ENCODE data around the gene HHAT.

The HHAT gene

DNA sequence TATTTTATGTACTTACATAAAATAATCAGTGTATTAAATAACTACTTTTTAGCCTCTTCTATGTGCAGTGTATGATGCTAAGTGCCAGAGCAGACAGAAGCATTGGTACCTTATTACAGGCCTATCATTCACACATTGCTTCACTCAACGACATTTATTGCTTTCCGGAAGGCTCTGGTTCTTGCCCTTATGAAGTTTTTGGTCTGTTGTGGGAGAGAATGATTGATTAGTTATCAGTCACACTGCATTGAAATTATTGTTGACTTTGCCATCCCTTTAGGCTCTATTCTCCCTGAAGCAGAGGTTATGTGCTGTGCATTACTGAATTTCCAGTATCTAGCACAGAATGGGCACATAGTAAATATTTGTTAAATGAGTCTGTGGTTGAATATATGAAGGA lies 178.0 kb downstream of the HHAT start:
- Histone ChIP-seq H2BK5ac (ENCODE audit: low read length) (no peak overlapping the region), H3K79me1 (ENCODE audit: low read depth, low read length) (no peaks in the 10 kb centered on the region), H3K4ac (ENCODE audit: low read length) (no peak overlapping the region), H2AFZ (ENCODE audit: low read length) (no peak overlapping the region), H3K9me3 (replicated peaks in 1 of 2; ENCODE audit: control insufficient read depth in 2 of 2, insufficient read depth in 1 of 2, low read depth in 1 of 2, low read length in 2 of 2) (no peaks in the 10 kb centered on the region), H2AK5ac (ENCODE audit: low read depth, low read length) (no peak overlapping the region), H3K23ac (ENCODE audit: low read depth, low read length, poor library complexity) (no peak overlapping the region), H3K4me1 (ENCODE audit: control insufficient read depth in 2 of 2, insufficient read depth in 1 of 2, low read depth in 1 of 2, low read length in 2 of 2) (peaks cover 5 to 7% of the 10 kb centered on the region in 2 donors), H3K4me2 (ENCODE audit: insufficient read depth, low read length, poor library complexity, severe bottlenecking) (no peak overlapping the region), H3K14ac (ENCODE audit: low read length) (no peak overlapping the region), H3K36me3 (replicated peaks in 1 of 2; ENCODE audit: control insufficient read depth in 2 of 2, insufficient read depth in 2 of 2, low read length in 2 of 2) (no peaks in the 10 kb centered on the region), H3K9ac (ENCODE audit: low read depth, low read length, poor library complexity) (no peak overlapping the region), H4K8ac (ENCODE audit: low read depth, low read length) (no peak overlapping the region), H3K4me3 (ENCODE audit: low read length in 2 of 2) (no peak overlapping the region), H3K27me3 (ENCODE audit: control insufficient read depth in 3 of 3, insufficient read depth in 3 of 3, low read depth in 1 of 3, low read length in 3 of 3) (no peaks in the 10 kb centered on the region), H2BK15ac (ENCODE audit: low read length) (no peak overlapping the region), H2BK120ac (ENCODE audit: low read depth, low read length) (no peak overlapping the region), H3K18ac (ENCODE audit: low read length) (no peak overlapping the region), H2BK12ac (ENCODE audit: low read length) (no peak overlapping the region), H3K27ac (replicated peaks; ENCODE audit: low read length) (no peak overlapping the region), H4K91ac (ENCODE audit: low read depth, low read length, poor library complexity) (no peak overlapping the region)
- no peak for DNase-seq (ENCODE audit: low spot score)
- WGBS, 2 donors (ENCODE audit: extremely low coverage in 2 of 2, insufficient read length in 2 of 2, insufficient replicate concordance in 1 of 2) = no CpG with 5 or more reads among the region's 2 CpGs

DNA sequence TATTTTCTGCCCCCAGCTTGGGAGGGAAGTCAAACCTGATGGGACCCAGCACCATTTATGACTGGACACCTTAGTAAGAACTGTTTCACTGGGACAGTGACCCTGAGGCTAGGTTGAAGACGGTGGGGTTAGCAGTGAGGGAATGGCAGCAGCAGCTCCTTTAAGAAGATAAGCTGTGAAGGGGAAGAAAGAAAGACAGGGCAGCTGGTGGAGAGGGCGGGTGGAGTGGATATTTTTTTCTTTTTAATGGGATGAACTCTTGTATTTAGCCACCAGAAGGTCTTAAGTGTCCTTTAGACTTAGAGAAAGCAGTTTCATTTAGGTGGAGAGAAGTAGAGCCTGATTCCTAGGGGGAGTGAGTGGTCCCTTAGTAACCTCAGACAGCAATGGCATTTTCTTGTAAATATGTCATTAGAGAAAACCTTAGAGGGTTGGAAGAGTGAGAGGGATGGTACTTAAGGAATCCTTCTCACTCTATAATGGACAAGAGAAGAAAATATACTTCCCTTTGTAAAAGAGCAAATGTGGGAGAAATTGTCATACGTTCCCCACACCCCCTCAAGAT lies 187.5 kb downstream of the HHAT start:
- no peak overlapping the region for H4K91ac ChIP-seq (ENCODE audit: low read depth, low read length, poor library complexity)
- no peak overlapping the region for H2BK5ac ChIP-seq (ENCODE audit: low read length)
- H3K4ac ChIP-seq (ENCODE audit: low read length) = no peak overlapping the region
- H3K27ac ChIP-seq (replicated peaks; ENCODE audit: low read length) = no peak overlapping the region
- no peak overlapping the region for H3K14ac ChIP-seq (ENCODE audit: low read length)
- no peaks in the 10 kb centered on the region for H3K27me3 ChIP-seq (ENCODE audit: control insufficient read depth in 3 of 3, insufficient read depth in 3 of 3, low read depth in 1 of 3, low read length in 3 of 3)
- H3K18ac ChIP-seq (ENCODE audit: low read length) = no peak overlapping the region
- no peak overlapping the region for H2BK120ac ChIP-seq (ENCODE audit: low read depth, low read length)
- H3K4me3 ChIP-seq (ENCODE audit: low read length in 2 of 2) = no peak overlapping the region
- H4K8ac ChIP-seq (ENCODE audit: low read depth, low read length) = no peak overlapping the region
- H3K36me3 ChIP-seq (replicated peaks in 1 of 2; ENCODE audit: control insufficient read depth in 2 of 2, insufficient read depth in 2 of 2, low read length in 2 of 2) = no peaks in the 10 kb centered on the region
- H2BK12ac ChIP-seq (ENCODE audit: low read length) = no peak overlapping the region
- no peaks in the 10 kb centered on the region for H3K4me1 ChIP-seq (ENCODE audit: control insufficient read depth in 2 of 2, insufficient read depth in 1 of 2, low read depth in 1 of 2, low read length in 2 of 2)
- H3K79me1 ChIP-seq (ENCODE audit: low read depth, low read length) = no peaks in the 10 kb centered on the region
- no peak overlapping the region for H2BK15ac ChIP-seq (ENCODE audit: low read length)
- H2AK5ac ChIP-seq (ENCODE audit: low read depth, low read length) = no peak overlapping the region
- H3K9me3 ChIP-seq (replicated peaks in 1 of 2; ENCODE audit: control insufficient read depth in 2 of 2, insufficient read depth in 1 of 2, low read depth in 1 of 2, low read length in 2 of 2) = no peaks in the 10 kb centered on the region
- no peak overlapping the region for H2AFZ ChIP-seq (ENCODE audit: low read length)
- no peak overlapping the region for H3K4me2 ChIP-seq (ENCODE audit: insufficient read depth, low read length, poor library complexity, severe bottlenecking)
- no peak overlapping the region for H3K9ac ChIP-seq (ENCODE audit: low read depth, low read length, poor library complexity)
- H3K23ac ChIP-seq (ENCODE audit: low read depth, low read length, poor library complexity) = no peak overlapping the region
- DNase-seq (ENCODE audit: low spot score) = no peak
- no CpG with 5 or more reads among the region's 3 CpGs for WGBS, 2 donors (ENCODE audit: extremely low coverage in 2 of 2, insufficient read length in 2 of 2, insufficient replicate concordance in 1 of 2)

DNA sequence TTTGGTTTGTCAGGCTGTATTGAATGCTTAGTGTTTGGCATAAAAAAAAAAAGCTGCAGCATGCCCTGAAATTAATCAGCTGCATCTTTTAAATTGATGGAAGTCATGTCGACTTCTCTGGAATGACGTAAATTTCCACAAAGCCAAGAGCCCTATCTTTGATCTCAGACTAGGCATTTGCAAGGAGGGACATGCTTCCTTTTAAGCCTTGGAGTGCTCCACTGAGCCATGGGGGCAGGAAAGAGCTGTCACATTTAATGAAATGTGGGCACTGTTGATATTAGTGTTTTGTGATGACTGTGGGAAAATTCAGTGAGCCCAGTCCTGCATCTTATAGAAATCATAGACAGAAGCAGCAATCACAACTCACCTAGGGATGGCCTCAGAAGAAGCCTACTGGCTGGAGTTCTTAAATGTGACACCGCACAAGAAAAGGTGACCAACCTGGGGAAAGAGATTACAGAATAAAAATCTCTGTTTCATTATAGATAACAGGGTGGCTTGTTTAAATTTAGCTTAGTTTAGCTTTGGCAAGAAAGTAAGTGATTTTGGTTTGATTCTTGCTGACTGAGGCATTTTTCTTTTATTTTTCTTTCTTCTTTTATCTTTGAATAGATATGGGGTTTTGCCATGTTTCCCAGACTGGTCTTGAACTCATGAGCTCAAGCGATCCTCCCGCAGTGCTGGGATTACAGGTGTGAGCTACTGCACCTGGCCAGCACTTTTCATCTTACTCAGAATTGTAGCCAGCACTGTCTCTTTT lies 188.2 kb downstream of the HHAT start:
- H2BK120ac ChIP-seq (ENCODE audit: low read depth, low read length) = no peak overlapping the region
- no peak overlapping the region for H3K4me3 ChIP-seq (ENCODE audit: low read length in 2 of 2)
- H2AFZ ChIP-seq (ENCODE audit: low read length) = no peak overlapping the region
- H3K18ac ChIP-seq (ENCODE audit: low read length) = no peak overlapping the region
- no peaks in the 10 kb centered on the region for H3K4me1 ChIP-seq (ENCODE audit: control insufficient read depth in 2 of 2, insufficient read depth in 1 of 2, low read depth in 1 of 2, low read length in 2 of 2)
- no peak overlapping the region for H2BK15ac ChIP-seq (ENCODE audit: low read length)
- no peak overlapping the region for H2BK5ac ChIP-seq (ENCODE audit: low read length)
- no peaks in the 10 kb centered on the region for H3K9me3 ChIP-seq (replicated peaks in 1 of 2; ENCODE audit: control insufficient read depth in 2 of 2, insufficient read depth in 1 of 2, low read depth in 1 of 2, low read length in 2 of 2)
- H2BK12ac ChIP-seq (ENCODE audit: low read length) = no peak overlapping the region
- no peak for DNase-seq (ENCODE audit: low spot score)
- H3K27ac ChIP-seq (replicated peaks; ENCODE audit: low read length) = no peak overlapping the region
- H3K27me3 ChIP-seq (ENCODE audit: control insufficient read depth in 3 of 3, insufficient read depth in 3 of 3, low read depth in 1 of 3, low read length in 3 of 3) = no peaks in the 10 kb centered on the region
- no peaks in the 10 kb centered on the region for H3K36me3 ChIP-seq (replicated peaks in 1 of 2; ENCODE audit: control insufficient read depth in 2 of 2, insufficient read depth in 2 of 2, low read length in 2 of 2)
- no peak overlapping the region for H3K9ac ChIP-seq (ENCODE audit: low read depth, low read length, poor library complexity)
- H3K14ac ChIP-seq (ENCODE audit: low read length) = no peak overlapping the region
- no peak overlapping the region for H2AK5ac ChIP-seq (ENCODE audit: low read depth, low read length)
- H4K91ac ChIP-seq (ENCODE audit: low read depth, low read length, poor library complexity) = no peak overlapping the region
- no peak overlapping the region for H4K8ac ChIP-seq (ENCODE audit: low read depth, low read length)
- no peak overlapping the region for H3K4ac ChIP-seq (ENCODE audit: low read length)
- no peaks in the 10 kb centered on the region for H3K79me1 ChIP-seq (ENCODE audit: low read depth, low read length)
- H3K4me2 ChIP-seq (ENCODE audit: insufficient read depth, low read length, poor library complexity, severe bottlenecking) = no peak overlapping the region
- no peak overlapping the region for H3K23ac ChIP-seq (ENCODE audit: low read depth, low read length, poor library complexity)
- WGBS, 2 donors (ENCODE audit: extremely low coverage in 2 of 2, insufficient read length in 2 of 2, insufficient replicate concordance in 1 of 2) = no CpG with 5 or more reads among the region's 5 CpGs

DNA sequence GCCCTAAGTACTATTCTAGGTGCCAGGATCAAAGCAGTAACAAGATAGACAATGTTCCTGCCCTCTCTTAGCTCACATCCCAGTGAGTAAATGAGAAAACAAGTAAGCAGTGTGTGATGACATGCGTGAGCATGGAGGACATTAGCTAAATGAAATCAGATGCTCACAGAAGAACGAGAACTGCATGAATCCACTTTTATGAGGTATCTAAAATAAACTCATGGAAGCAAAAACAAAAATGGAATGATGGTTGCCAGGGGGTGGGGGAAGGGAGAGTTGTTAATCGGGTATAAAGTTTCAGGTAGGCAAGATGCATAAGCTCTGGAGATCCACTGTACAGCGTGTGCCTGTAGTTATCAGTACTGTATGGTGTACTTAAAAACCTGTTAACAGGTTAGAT lies 195.1 kb downstream of the HHAT start:
- Histone ChIP-seq H3K4ac (ENCODE audit: low read length) (no peak overlapping the region), H2AFZ (ENCODE audit: low read length) (no peak overlapping the region), H3K4me1 (ENCODE audit: control insufficient read depth in 2 of 2, insufficient read depth in 1 of 2, low read depth in 1 of 2, low read length in 2 of 2) (peaks cover 3 to 6% of the 10 kb centered on the region in 2 donors), H3K79me1 (ENCODE audit: low read depth, low read length) (no peaks in the 10 kb centered on the region), H3K9ac (ENCODE audit: low read depth, low read length, poor library complexity) (no peak overlapping the region), H3K36me3 (replicated peaks in 1 of 2; ENCODE audit: control insufficient read depth in 2 of 2, insufficient read depth in 2 of 2, low read length in 2 of 2) (no peaks in the 10 kb centered on the region), H3K27ac (replicated peaks; ENCODE audit: low read length) (no peak overlapping the region), H3K14ac (ENCODE audit: low read length) (no peak overlapping the region), H4K8ac (ENCODE audit: low read depth, low read length) (no peak overlapping the region), H2BK120ac (ENCODE audit: low read depth, low read length) (no peak overlapping the region), H3K4me2 (ENCODE audit: insufficient read depth, low read length, poor library complexity, severe bottlenecking) (no peak overlapping the region), H2BK5ac (ENCODE audit: low read length) (no peak overlapping the region), H4K91ac (ENCODE audit: low read depth, low read length, poor library complexity) (no peak overlapping the region), H3K4me3 (ENCODE audit: low read length in 2 of 2) (no peak overlapping the region), H3K18ac (ENCODE audit: low read length) (no peak overlapping the region), H2BK15ac (ENCODE audit: low read length) (no peak overlapping the region), H3K23ac (ENCODE audit: low read depth, low read length, poor library complexity) (no peak overlapping the region), H2BK12ac (ENCODE audit: low read length) (no peak overlapping the region), H3K9me3 (replicated peaks in 1 of 2; ENCODE audit: control insufficient read depth in 2 of 2, insufficient read depth in 1 of 2, low read depth in 1 of 2, low read length in 2 of 2) (no peaks in the 10 kb centered on the region), H2AK5ac (ENCODE audit: low read depth, low read length) (no peak overlapping the region), H3K27me3 (ENCODE audit: control insufficient read depth in 3 of 3, insufficient read depth in 3 of 3, low read depth in 1 of 3, low read length in 3 of 3) (no peaks in the 10 kb centered on the region)
- WGBS, 2 donors (ENCODE audit: extremely low coverage in 2 of 2, insufficient read length in 2 of 2, insufficient replicate concordance in 1 of 2) = no CpG with 5 or more reads among the region's 4 CpGs
- no peak for DNase-seq (ENCODE audit: low spot score)
